Muscle of leg (tissue), 11 donors: ENCODE data around the gene CTNND2. TPM values are rescaled to one million over a fixed set of nuclear protein-coding genes. Genes with fewer than 3 reads are reported as not detected.

Experiments
- DNase-seq: peaks from one replicate; pipeline ENCODE4 v3.0.0; 2013
- H3K27ac ChIP-seq: one replicate; pipeline ENCODE4 v1.5.1; 2013; ENCODE audit warnings: mild to moderate bottlenecking, low read length, control low read depth
- H3K27me3 ChIP-seq: one replicate; pipeline ENCODE4 v1.6.1; 2013; ENCODE audit warnings: low read length; ENCODE audit not compliant: control insufficient read depth, insufficient read depth
- H3K36me3 ChIP-seq: one replicate; pipeline ENCODE4 v1.6.1; 2013; ENCODE audit warnings: low read length; ENCODE audit not compliant: control insufficient read depth, insufficient read depth
- H3K4me1 ChIP-seq: one replicate; pipeline ENCODE4 v1.6.1; 2013; ENCODE audit warnings: low read length; ENCODE audit not compliant: control insufficient read depth, insufficient read depth
- H3K4me3 ChIP-seq: one replicate; pipeline ENCODE4 v1.5.1; 2013; ENCODE audit warnings: low read length, control low read depth
- H3K9me3 ChIP-seq: replicated peaks from 2 replicates; pipeline ENCODE4 v1.6.1; 2013; ENCODE audit warnings: low read depth, low read length; ENCODE audit not compliant: control insufficient read depth
- WGBS: methylation state at CpG from one replicate; pipeline ENCODE4 v1.1.5; 2013; ENCODE audit warnings: missing lambda C conversion rate; ENCODE audit not compliant: insufficient coverage; 5-methylcytosine and 5-hydroxymethylcytosine counted together
- polyA plus RNA-seq, 8 donors: library from polyadenylated mRNA; unstranded; fragments of 120-200 nt; gene quantifications; one replicate each; pipeline versions ENCODE4 v1.2.1 to v1.2.3, GENCODE V29; 2013; ENCODE audit warnings: inconsistent platforms in 1 of 8, low replicate concordance in 1 of 8; ENCODE audit not compliant: insufficient read length in 8 of 8, insufficient read depth in 1 of 8
- total RNA-seq: library from RNA; stranded (reverse); fragments of 120-200 nt; gene quantifications from one replicate; pipeline ENCODE4 v1.2.4, GENCODE V29; 2013

CTNND2 gene
- total and polyA plus RNA-seq, 9 donors = 0.48 to 1.0 (median 0.71) TPM

DNA sequence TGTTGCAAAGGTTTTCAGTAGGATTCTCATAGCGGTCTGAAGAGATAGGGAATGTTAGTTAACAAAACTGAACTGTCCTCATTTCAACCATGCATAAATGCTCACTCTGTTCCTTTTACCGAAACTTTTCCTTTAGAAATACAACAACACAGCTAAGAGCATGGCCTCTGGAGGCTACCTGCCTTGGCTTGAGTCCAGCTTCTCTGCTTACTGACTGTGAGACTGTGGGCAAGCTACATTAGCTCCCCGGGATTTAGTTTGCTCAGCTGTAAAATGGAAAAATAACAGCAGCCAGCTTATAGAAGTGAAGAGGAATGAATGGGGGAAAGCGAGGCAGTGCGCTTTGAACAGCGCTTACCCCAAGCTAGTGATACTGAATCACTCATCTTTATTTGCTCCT is 635.4 kb downstream of the CTNND2 start:
- Histone ChIP-seq H3K4me3 (no peak overlapping the region), H3K36me3 (no peaks in the 10 kb centered on the region), H3K9me3 (no peaks in the 10 kb centered on the region), H3K27ac (no peak overlapping the region), H3K4me1 (no peaks in the 10 kb centered on the region), H3K27me3 (no peaks in the 10 kb centered on the region)
- WGBS = 67% methylated on average over 1 of the region's 6 CpGs
- DNase-seq = no peak

DNA sequence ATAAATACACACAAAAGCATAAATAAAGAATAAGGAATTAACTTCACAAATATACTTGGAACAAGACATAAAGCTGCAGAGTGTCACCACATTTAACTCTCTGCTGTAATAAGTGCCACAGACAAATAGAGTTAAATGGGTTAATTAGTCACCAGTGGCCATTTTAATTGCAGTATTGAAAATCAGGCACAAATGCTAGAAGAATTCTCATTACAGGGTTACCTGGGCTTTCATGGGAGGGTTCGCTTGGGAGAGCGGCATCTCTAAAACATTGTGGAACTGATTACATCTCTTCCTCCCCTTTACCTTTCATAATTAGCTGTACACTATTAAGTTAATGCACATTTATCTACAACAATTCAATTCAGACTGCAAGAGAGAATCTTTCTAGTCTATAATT is 637.9 kb downstream of the CTNND2 start:
- H3K4me1 ChIP-seq = no peaks in the 10 kb centered on the region
- no peak overlapping the region for H3K4me3 ChIP-seq
- no peak for DNase-seq
- 100% methylated on average over 2 of the region's 2 CpGs for WGBS
- no peak overlapping the region for H3K27ac ChIP-seq
- H3K36me3 ChIP-seq = no peaks in the 10 kb centered on the region
- H3K9me3 ChIP-seq = no peaks in the 10 kb centered on the region
- no peaks in the 10 kb centered on the region for H3K27me3 ChIP-seq

DNA sequence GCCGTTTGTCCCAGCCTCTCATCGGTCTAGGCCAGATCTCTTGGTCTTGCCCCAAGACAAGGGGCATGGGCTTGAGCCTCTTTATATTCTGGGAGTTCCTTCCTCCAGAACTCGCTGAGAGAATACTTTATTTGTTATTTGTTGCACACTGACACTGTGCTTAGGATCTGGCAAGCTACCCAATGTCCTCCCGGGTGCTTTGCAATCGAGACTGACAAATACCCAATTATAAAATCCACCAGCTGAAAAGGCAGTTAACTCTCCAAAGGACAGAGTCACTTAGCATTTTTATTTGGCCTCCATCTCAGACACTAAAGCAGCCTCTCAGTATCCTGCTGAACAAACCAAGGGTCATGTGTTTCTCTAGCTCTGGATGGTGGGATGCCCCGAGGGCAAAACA is 643.0 kb downstream of the CTNND2 start:
- Histone ChIP-seq H3K4me3 (no peak overlapping the region), H3K4me1 (no peaks in the 10 kb centered on the region), H3K36me3 (no peaks in the 10 kb centered on the region), H3K27ac (no peak overlapping the region), H3K9me3 (no peaks in the 10 kb centered on the region), H3K27me3 (no peaks in the 10 kb centered on the region)
- WGBS = 48% methylated on average over 4 of the region's 6 CpGs
- no peak for DNase-seq

DNA sequence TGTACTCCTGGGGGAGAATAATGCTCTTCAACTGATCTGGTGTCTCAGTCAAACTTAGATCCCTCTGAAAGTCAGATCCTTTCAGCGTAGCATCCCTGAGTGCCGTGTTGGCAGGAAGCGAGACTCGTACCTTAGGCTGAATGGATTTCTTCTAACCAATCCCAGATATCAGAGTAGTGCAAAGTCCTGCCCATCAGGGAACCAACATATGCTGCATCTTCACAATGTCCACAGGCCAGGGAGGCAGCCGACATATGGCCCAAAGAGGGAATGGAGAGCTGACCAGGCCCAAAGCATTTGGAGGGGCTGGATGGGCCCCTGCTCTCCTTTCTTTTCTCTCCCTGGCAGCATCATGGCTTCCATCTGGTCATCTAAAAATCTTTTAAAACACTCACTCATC is 646.2 kb downstream of the CTNND2 start:
- H3K9me3 ChIP-seq = no peaks in the 10 kb centered on the region
- no peaks in the 10 kb centered on the region for H3K27me3 ChIP-seq
- no peaks in the 10 kb centered on the region for H3K36me3 ChIP-seq
- H3K4me3 ChIP-seq = no peak overlapping the region
- H3K4me1 ChIP-seq = no peaks in the 10 kb centered on the region
- 92% methylated on average over 5 of the region's 5 CpGs for WGBS
- DNase-seq = no peak
- H3K27ac ChIP-seq = no peak overlapping the region

DNA sequence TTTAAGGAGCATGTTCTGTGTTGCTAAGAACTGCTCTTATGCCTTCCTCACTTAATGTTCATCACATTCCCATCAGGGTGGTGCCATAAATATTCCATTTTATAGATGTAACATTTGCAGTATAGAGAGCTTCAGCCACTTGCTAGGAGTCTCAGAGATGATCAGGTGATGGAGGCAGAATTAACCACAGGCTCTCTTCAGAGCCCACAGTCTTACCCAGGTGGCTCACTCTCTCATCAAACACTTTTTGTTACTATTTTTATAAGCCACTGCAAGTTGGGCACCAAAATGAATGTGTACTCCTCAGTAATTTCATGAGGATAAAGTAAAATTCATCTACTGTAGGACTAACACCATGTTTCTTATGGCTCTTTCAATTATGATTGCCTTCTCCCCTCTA is 651.7 kb downstream of the CTNND2 start:
- no peaks in the 10 kb centered on the region for H3K27me3 ChIP-seq

DNA sequence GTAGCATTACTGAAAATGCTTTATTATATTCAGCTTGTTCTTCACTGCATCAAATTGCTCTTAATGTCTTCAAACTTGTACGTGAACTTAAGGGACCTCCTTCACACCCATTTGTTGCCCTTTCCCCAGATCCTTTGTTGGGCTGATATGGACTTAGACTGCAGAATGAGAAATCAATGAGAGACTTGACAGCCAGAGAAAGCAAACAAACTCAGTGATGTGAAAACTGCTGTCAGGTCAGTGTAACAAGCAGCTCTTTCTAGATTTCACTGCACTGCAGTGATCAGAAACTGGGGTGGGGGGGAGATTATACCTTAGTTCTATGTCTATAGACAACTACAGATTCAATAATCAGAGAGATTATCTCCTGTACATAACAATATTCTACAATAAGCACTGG is 652.2 kb downstream of the CTNND2 start:
- Histone ChIP-seq H3K9me3 (no peaks in the 10 kb centered on the region), H3K4me3 (no peak overlapping the region), H3K27me3 (no peaks in the 10 kb centered on the region), H3K4me1 (peaks cover 3% of the 10 kb centered on the region), H3K36me3 (no peaks in the 10 kb centered on the region), H3K27ac (no peak overlapping the region)
- DNase-seq = no peak
- WGBS = no CpG with 5 or more reads among the region's 1 CpG

More for the DNA sequence above, 651.7 kb downstream of the CTNND2 start:
- Histone ChIP-seq H3K9me3 (no peaks in the 10 kb centered on the region), H3K36me3 (no peaks in the 10 kb centered on the region), H3K4me3 (no peak overlapping the region), H3K4me1 (peaks cover 3% of the 10 kb centered on the region), H3K27ac (no peak overlapping the region)
- no peak for DNase-seq

DNA sequence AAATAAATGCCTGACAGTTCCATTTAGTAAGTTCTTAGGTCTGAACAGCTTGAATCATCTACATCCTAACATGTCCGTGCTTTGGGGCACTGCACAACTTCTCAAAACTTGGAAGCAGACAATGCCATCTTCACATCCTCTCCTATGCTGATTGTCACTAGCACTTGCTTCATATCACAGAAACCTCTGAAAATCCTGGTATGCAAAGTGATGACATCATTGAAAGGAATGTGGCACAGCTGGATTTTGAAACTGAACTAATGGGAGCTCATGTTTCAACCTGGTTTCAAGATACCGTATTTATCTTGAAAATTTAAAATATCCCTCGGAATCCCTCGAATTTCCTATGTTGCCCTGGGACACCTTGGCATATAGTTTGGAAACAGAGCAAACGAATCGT is 653.0 kb downstream of the CTNND2 start:
- Histone ChIP-seq H3K36me3 (no peaks in the 10 kb centered on the region), H3K4me3 (no peak overlapping the region), H3K27me3 (no peaks in the 10 kb centered on the region), H3K4me1 (peaks cover 3% of the 10 kb centered on the region), H3K27ac (no peak overlapping the region), H3K9me3 (no peaks in the 10 kb centered on the region)
- DNase-seq = peak; percentile 8
- 60% methylated on average over 2 of the region's 6 CpGs for WGBS

DNA sequence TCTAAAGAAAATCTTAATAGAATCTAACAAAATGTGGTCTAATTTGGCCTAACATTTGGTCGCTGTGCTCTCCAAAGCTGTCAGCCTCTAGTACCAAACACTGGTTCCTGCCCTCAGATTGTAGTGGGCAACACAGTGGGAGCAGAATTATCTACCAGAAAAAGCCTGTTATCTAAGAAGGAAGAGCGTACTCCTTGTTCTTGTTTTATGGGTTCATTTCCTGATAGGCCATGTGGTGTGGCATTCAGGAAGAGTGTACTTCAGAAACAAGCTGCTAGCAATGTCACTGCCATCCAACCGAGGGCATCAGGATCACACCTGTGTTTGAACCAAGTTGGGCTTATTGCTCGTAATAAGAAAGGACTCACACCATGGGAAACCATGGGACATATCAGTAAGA is 655.3 kb downstream of the CTNND2 start:
- no peaks in the 10 kb centered on the region for H3K9me3 ChIP-seq
- no peaks in the 10 kb centered on the region for H3K27me3 ChIP-seq
- WGBS = 83% methylated on average over 3 of the region's 4 CpGs
- peaks cover 3% of the 10 kb centered on the region for H3K4me1 ChIP-seq
- no peak overlapping the region for H3K27ac ChIP-seq
- DNase-seq = no peak
- no peaks in the 10 kb centered on the region for H3K36me3 ChIP-seq
- H3K4me3 ChIP-seq = no peak overlapping the region

DNA sequence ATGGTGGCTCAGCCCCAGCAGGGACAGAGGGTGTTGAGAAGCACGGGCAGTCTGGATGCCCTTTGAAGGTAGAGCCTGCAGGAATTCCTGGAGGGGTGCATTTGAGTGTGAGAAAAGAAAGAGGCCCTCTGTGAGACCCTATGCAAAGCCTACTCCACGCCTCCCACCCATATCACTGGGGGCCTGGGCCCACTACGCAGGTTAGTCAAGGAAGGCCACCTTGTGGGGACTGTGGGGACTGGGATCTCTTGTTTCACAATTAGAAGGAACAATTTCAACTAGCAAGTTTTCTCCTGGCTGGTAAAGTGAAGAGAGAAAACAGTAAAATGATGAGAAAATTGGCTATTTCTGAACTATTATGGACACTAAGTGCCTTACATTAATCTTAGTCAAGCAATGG is 657.0 kb downstream of the CTNND2 start:
- no CpG with 5 or more reads among the region's 3 CpGs for WGBS
- DNase-seq = no peak
- no peaks in the 10 kb centered on the region for H3K36me3 ChIP-seq
- no peaks in the 10 kb centered on the region for H3K27me3 ChIP-seq
- peaks cover 3% of the 10 kb centered on the region for H3K4me1 ChIP-seq
- no peak overlapping the region for H3K4me3 ChIP-seq
- H3K27ac ChIP-seq = no peak overlapping the region
- no peaks in the 10 kb centered on the region for H3K9me3 ChIP-seq

DNA sequence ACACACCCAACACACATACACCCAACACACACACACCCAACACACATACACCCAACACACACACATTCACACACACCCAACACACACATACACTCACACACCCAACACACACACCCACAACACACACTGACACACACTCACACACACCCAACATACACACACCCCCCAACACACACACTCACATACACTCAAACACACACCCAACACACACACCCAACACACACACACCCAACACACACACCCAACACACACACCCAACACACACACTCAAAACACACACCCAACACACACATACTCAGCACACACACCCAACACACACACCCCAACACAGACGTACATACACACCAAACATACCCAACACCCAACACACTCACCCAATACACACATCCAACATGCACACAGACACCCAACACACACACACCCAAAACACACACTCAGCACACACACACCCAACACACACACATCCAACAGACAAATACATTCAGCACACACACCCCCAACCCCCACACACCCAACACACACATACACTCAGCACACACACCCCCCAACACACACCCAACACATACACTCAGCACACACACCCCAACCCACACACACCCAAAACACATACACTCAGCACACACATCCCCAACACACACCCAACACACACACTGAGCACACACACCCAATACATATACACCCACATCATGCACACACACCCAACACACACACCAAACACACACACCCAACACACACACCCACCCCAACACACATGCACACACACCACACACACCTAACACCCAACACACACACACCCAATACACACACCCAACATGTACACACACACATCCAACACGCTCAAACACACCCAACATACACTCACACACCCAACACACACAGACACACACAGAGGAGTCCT is 663.7 kb downstream of the CTNND2 start:
- Histone ChIP-seq H3K4me1 (no peaks in the 10 kb centered on the region), H3K27me3 (no peaks in the 10 kb centered on the region), H3K36me3 (no peaks in the 10 kb centered on the region), H3K27ac (no peak overlapping the region), H3K4me3 (no peak overlapping the region), H3K9me3 (no peaks in the 10 kb centered on the region)
- no peak for DNase-seq
- WGBS = 93% methylated on average over 2 of the region's 2 CpGs
